Karpas-422 (cell line): ENCODE data around the gene CCL13. TPM values are rescaled to one million over a fixed set of nuclear protein-coding genes. Genes with fewer than 3 reads are reported as not detected.

Source experiments
- DNase-seq: peaks from one replicate; pipeline ENCODE4 v3.0.0-alpha.2; 2015
- H2AFZ ChIP-seq: fragments of 200-600 bp; sonication (generic); 2 replicates; pipeline ENCODE4 v1.6.1; 2014; ENCODE audit warnings: antibody characterized with exemption, low read length, mixed read lengths
- H3K27ac ChIP-seq: fragments of 200-600 bp; sonication (generic); 2 replicates; pipeline ENCODE4 v1.5.1; 2014; ENCODE audit warnings: mild to moderate bottlenecking, low read length, moderate library complexity
- H3K27me3 ChIP-seq: fragments of 200-600 bp; sonication (generic); 2 replicates; pipeline ENCODE4 v1.6.1; 2014; ENCODE audit warnings: low read length, mixed read lengths
- H3K36me3 ChIP-seq: fragments of 200-600 bp; sonication (generic); 2 replicates; pipeline ENCODE4 v1.6.1; 2014; ENCODE audit warnings: low read length, mixed read lengths; ENCODE audit not compliant: insufficient read depth
- H3K4me1 ChIP-seq: fragments of 200-600 bp; sonication (generic); 2 replicates; pipeline ENCODE4 v1.6.1; 2014; ENCODE audit warnings: mild to moderate bottlenecking, low read length, mixed read lengths
- H3K4me2 ChIP-seq: fragments of 200-600 bp; sonication (generic); 2 replicates; pipeline ENCODE4 v1.6.1; 2014; ENCODE audit warnings: low read length, low read depth, mild to moderate bottlenecking; ENCODE audit not compliant: poor library complexity, severe bottlenecking
- H3K4me3 ChIP-seq: fragments of 200-600 bp; sonication (generic); 2 replicates; pipeline ENCODE4 v1.5.1; 2014; ENCODE audit warnings: mild to moderate bottlenecking, antibody characterized with exemption, low read length, mixed read lengths
- H3K79me2 ChIP-seq: fragments of 200-600 bp; sonication (generic); 2 replicates; pipeline ENCODE4 v1.6.1; 2014; ENCODE audit warnings: mild to moderate bottlenecking, low read length, mixed read lengths
- H3K9ac ChIP-seq: fragments of 200-600 bp; sonication (generic); 2 replicates; pipeline ENCODE4 v1.6.0; 2014; ENCODE audit warnings: low read length
- H3K9me2 ChIP-seq: fragments of 200-600 bp; sonication (generic), shearing (Covaris generic); replicated peaks from 2 replicates; pipeline ENCODE4 v1.6.0; 2014; ENCODE audit warnings: mild to moderate bottlenecking, low read length, moderate library complexity; ENCODE audit not compliant: insufficient read depth
- H3K9me3 ChIP-seq: fragments of 300-700, 200-600 bp; sonication (generic); 2 replicates; pipeline ENCODE4 v1.6.1; 2014; ENCODE audit warnings: low read length, mixed read lengths
- H4K20me1 ChIP-seq: fragments of 200-600 bp; sonication (generic); 2 replicates; pipeline ENCODE4 v1.6.1; 2014; ENCODE audit warnings: mild to moderate bottlenecking, antibody characterized with exemption, low read length, low read depth; ENCODE audit not compliant: insufficient read depth
- total RNA-seq: library from RNA; depleted of rRNA; stranded (reverse); fragments of >200 nt; shearing (Covaris generic); gene quantifications from 2 replicates; pipeline ENCODE4 v1.2.3, GENCODE V29; 2014; ENCODE audit warnings: low replicate concordance; rRNA removed

Gene CCL13
- not detected in 2 replicates for total RNA-seq

DNA sequence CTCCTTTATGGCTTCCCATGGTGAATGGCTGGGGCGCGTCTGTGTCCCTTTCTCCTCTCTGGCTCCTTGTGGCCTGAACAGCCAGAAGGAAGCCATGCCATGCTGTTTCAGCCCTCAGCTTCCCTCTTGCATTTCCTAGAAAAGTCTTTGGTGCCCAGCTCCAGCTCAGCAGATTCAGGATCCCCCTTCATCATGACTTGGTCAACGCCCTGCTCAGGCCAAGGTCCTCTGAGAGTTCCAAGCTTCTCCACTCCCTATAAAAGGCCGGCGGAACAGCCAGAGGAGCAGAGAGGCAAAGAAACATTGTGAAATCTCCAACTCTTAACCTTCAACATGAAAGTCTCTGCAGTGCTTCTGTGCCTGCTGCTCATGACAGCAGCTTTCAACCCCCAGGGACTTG is at the start of gene CCL13:
CCL13 (plus strand) TSS at position 287 of the 400 bp plus-strand sequence; CDS start at position 334, 47 bp downstream.
- no peak within 1 kb of the TSS for H3K9ac ChIP-seq
- H3K4me2 ChIP-seq = no peak within 1 kb of the TSS
- no peaks in the 10 kb centered on the region for H3K9me2 ChIP-seq
- H3K79me2 ChIP-seq = no peaks in the 10 kb centered on the region
- H3K27ac ChIP-seq = no peak within 1 kb of the TSS
- no peaks in the 10 kb centered on the region for H3K9me3 ChIP-seq
- no peaks in the 10 kb centered on the region for H3K27me3 ChIP-seq
- DNase-seq = no peak
- H4K20me1 ChIP-seq = no peaks in the 10 kb centered on the region
- no peak within 1 kb of the TSS for H2AFZ ChIP-seq
- H3K4me3 ChIP-seq = no peak within 1 kb of the TSS
- no peaks in the 10 kb centered on the region for H3K36me3 ChIP-seq
- no peaks in the 10 kb centered on the region for H3K4me1 ChIP-seq

DNA sequence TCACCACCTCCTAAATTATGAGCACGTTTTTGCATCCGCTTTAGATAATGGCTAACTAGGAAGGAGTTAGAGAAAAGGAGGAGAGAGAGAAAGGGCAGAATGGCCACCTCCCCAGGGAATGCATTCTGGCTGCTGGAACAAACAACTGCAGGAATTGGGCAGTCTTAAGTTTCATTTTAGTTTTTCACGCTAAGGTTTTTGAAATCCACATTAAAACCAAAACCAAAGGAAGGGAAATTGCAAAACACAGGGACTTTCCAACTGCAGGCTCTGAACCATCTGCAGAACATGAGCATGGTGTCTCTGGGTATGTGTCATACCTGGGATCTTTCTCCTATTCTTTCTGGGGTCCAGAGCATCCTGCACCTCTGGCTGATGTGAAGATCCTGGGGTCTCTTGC is 49.2 kb upstream of the CCL13 start:
- Histone ChIP-seq H3K4me2 (no peak overlapping the region), H3K27ac (no peak overlapping the region), H3K4me3 (no peak overlapping the region), H3K9ac (no peak overlapping the region), H3K4me1 (no peaks in the 10 kb centered on the region), H4K20me1 (no peaks in the 10 kb centered on the region), H3K9me3 (no peaks in the 10 kb centered on the region), H3K36me3 (no peaks in the 10 kb centered on the region), H3K79me2 (no peaks in the 10 kb centered on the region), H3K27me3 (no peaks in the 10 kb centered on the region), H2AFZ (no peak overlapping the region), H3K9me2 (no peaks in the 10 kb centered on the region)
- no peak for DNase-seq

DNA sequence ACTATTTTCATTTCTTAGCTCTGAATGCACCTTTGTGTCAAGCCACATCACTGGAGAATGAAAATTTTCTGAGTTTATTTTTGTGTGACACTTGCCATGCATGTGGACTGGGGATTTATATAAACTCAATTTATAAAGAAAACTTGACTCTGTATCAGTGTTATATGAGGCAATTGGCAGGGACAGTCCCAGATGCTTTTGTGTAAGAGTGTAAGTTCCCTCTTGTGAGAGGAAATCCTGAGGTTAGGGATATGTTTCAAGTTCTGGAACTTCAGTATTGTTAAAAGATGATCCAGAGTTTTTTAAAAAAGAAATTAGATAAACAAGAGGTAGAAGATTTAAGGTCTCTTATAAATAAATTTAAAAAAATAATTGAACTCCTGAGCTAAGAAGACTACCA is 47.9 kb upstream of the CCL13 start:
- no peaks in the 10 kb centered on the region for H3K79me2 ChIP-seq
- H3K36me3 ChIP-seq = no peaks in the 10 kb centered on the region
- H2AFZ ChIP-seq = no peak overlapping the region
- H3K9ac ChIP-seq = no peak overlapping the region
- H3K4me2 ChIP-seq = no peak overlapping the region
- no peaks in the 10 kb centered on the region for H3K9me3 ChIP-seq
- no peaks in the 10 kb centered on the region for H4K20me1 ChIP-seq
- no peak for DNase-seq
- no peaks in the 10 kb centered on the region for H3K4me1 ChIP-seq
- no peak overlapping the region for H3K27ac ChIP-seq
- no peaks in the 10 kb centered on the region for H3K9me2 ChIP-seq
- H3K4me3 ChIP-seq = no peak overlapping the region
- H3K27me3 ChIP-seq = no peaks in the 10 kb centered on the region

DNA sequence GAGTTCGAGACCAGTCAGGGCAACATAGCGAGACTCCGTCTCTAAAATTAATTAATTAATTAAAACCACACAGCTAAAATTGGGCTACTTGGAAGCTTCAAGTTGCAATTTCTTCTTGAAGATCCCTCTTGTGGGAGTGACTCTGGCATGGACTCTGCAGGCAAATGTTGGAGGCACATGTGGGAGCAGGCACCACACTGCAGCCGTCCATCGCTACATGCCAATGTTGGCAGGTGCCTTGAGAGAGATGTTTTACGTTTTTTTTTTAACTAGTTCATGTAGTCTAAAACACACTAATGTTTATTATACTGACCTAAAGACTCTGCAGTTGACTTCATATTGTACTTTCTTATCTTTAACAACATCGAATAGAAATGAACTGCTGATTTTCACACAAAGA is 45.0 kb upstream of the CCL13 start:
- H3K4me2 ChIP-seq = no peak overlapping the region
- no peaks in the 10 kb centered on the region for H3K9me2 ChIP-seq
- no peaks in the 10 kb centered on the region for H3K36me3 ChIP-seq
- no peaks in the 10 kb centered on the region for H3K4me1 ChIP-seq
- no peaks in the 10 kb centered on the region for H3K27me3 ChIP-seq
- H3K4me3 ChIP-seq = no peak overlapping the region
- H3K9me3 ChIP-seq = no peaks in the 10 kb centered on the region
- H2AFZ ChIP-seq = no peak overlapping the region
- no peak overlapping the region for H3K9ac ChIP-seq
- no peaks in the 10 kb centered on the region for H3K79me2 ChIP-seq
- H4K20me1 ChIP-seq = no peaks in the 10 kb centered on the region
- no peak for DNase-seq
- no peak overlapping the region for H3K27ac ChIP-seq

DNA sequence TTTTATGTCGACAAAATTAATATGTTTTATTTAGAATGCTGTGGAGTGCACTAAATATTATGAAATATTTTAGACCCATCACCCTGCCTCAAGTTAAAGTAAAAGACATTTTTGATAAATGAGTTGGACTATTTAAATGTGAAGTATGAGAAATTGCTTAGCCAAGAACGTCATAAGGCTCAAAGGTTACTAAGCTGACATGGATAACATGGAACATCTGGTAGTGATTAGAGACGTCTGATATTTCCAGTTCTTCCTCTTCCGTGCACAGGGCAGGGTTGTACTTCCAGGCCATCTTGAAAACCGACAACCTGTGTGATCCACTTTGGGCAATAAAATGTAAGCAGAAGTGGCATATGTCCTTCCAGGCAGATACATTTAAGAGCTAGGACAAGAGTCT is 44.2 kb upstream of the CCL13 start:
- Histone ChIP-seq H3K36me3 (no peaks in the 10 kb centered on the region), H3K4me2 (no peak overlapping the region), H4K20me1 (no peaks in the 10 kb centered on the region), H3K9me3 (no peaks in the 10 kb centered on the region), H3K9me2 (no peaks in the 10 kb centered on the region), H3K27ac (no peak overlapping the region), H3K4me3 (no peak overlapping the region), H3K4me1 (no peaks in the 10 kb centered on the region), H3K79me2 (no peaks in the 10 kb centered on the region), H3K27me3 (no peaks in the 10 kb centered on the region), H3K9ac (no peak overlapping the region), H2AFZ (no peak overlapping the region)
- DNase-seq = no peak

DNA sequence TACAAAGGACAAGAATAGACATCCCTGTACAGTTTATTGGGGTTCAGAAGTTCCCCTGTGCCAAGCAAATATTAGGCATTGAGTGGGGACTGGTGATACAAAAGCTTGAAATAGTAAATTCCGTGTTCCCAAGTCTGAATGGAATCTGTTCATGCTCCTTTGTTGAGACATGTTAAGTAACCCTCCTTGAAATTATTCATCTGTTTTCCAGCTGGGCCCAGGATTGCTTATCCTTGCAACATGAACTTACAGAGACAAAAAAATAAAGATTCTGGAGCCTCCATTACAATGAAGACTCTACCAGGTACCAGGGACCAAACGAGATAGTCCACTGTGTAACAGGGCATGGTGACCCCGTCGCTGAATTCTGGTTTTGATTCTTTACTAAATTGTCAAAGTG is 43.1 kb upstream of the CCL13 start:
- no peaks in the 10 kb centered on the region for H3K79me2 ChIP-seq
- no peaks in the 10 kb centered on the region for H3K27me3 ChIP-seq
- H2AFZ ChIP-seq = no peak overlapping the region
- no peak overlapping the region for H3K27ac ChIP-seq
- H3K4me3 ChIP-seq = no peak overlapping the region
- no peaks in the 10 kb centered on the region for H4K20me1 ChIP-seq
- no peak for DNase-seq
- H3K36me3 ChIP-seq = no peaks in the 10 kb centered on the region
- H3K4me2 ChIP-seq = no peak overlapping the region
- no peaks in the 10 kb centered on the region for H3K4me1 ChIP-seq
- no peaks in the 10 kb centered on the region for H3K9me2 ChIP-seq
- no peaks in the 10 kb centered on the region for H3K9me3 ChIP-seq
- H3K9ac ChIP-seq = no peak overlapping the region

DNA sequence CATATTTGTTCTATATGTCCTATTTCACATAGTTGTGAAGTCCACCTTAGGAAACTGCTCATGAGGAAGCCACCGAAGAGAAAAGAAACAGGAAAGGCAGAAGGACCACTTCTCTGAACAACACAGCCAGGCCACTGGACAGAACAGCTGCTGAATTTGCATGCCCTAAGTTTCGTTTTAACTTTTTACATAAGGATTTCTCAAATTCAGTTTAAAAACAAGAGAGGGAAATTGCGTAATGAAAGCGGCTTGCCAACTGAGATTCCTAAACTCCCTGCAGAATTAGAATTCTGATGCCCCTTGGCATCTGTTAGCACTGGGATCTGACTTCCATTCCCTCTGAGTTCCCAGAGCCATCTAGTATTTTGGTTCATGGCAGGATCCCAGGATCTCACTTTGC is 42.0 kb upstream of the CCL13 start:
- H3K9me3 ChIP-seq = no peaks in the 10 kb centered on the region
- H3K9ac ChIP-seq = no peak overlapping the region
- H3K4me1 ChIP-seq = no peaks in the 10 kb centered on the region
- H3K27me3 ChIP-seq = no peaks in the 10 kb centered on the region
- no peaks in the 10 kb centered on the region for H3K79me2 ChIP-seq
- H3K36me3 ChIP-seq = no peaks in the 10 kb centered on the region
- no peak overlapping the region for H3K27ac ChIP-seq
- no peaks in the 10 kb centered on the region for H3K9me2 ChIP-seq
- no peak overlapping the region for H3K4me3 ChIP-seq
- no peak for DNase-seq
- no peak overlapping the region for H3K4me2 ChIP-seq
- H2AFZ ChIP-seq = no peak overlapping the region
- no peaks in the 10 kb centered on the region for H4K20me1 ChIP-seq

DNA sequence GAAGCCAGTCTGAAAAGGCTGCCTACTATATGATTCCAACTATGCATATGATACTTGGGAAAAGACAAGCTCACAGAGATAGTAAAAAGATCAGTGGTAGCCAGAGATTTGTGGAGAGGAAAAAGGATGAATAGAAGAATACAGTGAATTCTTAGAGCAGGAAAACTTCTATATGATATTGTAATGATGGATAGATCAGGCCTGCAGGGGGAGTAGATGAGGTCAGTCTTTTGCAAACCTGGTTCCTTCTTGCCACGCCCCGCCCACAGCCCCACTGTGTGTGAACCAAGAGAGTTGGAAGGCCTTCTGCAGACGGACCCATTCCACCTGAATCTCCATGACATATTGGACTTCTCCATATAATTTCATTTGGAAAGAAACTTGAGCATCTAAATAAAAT is 37.8 kb upstream of the CCL13 start:
- H4K20me1 ChIP-seq = no peaks in the 10 kb centered on the region
- H3K9ac ChIP-seq = no peak overlapping the region
- no peak overlapping the region for H3K4me2 ChIP-seq
- H3K27me3 ChIP-seq = no peaks in the 10 kb centered on the region
- no peaks in the 10 kb centered on the region for H3K4me1 ChIP-seq
- no peak overlapping the region for H3K27ac ChIP-seq
- H3K79me2 ChIP-seq = no peaks in the 10 kb centered on the region
- no peak overlapping the region for H2AFZ ChIP-seq
- H3K9me2 ChIP-seq = no peaks in the 10 kb centered on the region
- H3K36me3 ChIP-seq = no peaks in the 10 kb centered on the region
- no peak overlapping the region for H3K4me3 ChIP-seq
- H3K9me3 ChIP-seq = no peaks in the 10 kb centered on the region
- peak; percentile 76 for DNase-seq

DNA sequence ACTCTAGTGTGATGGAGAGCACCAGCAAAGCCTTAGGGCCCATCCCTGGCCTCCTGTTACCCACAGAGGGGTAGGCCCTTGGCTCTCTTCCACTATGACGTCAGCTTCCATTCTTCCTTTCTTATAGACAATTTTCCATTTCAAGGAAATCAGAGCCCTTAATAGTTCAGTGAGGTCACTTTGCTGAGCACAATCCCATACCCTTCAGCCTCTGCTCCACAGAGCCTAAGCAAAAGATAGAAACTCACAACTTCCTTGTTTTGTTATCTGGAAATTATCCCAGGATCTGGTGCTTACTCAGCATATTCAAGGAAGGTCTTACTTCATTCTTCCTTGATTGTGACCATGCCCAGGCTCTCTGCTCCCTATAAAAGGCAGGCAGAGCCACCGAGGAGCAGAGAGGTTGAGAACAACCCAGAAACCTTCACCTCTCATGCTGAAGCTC is 37.2 kb upstream of the CCL13 start, which contains the start of gene CCL8:
CCL8 (plus strand) TSS at position 397 of the 445 bp plus-strand sequence. CDS start 67 bp downstream, outside the sequence.
- no peak within 1 kb of the TSS for H3K4me3 ChIP-seq
- no peak within 1 kb of the TSS for H3K9ac ChIP-seq
- H3K4me2 ChIP-seq = no peak within 1 kb of the TSS
- no peaks in the 10 kb centered on the region for H3K9me2 ChIP-seq
- no peak within 1 kb of the TSS for H2AFZ ChIP-seq
- no peaks in the 10 kb centered on the region for H3K27me3 ChIP-seq
- no peaks in the 10 kb centered on the region for H3K4me1 ChIP-seq
- DNase-seq = no peak
- no peak within 1 kb of the TSS for H3K27ac ChIP-seq
- H3K9me3 ChIP-seq = no peaks in the 10 kb centered on the region
- no peaks in the 10 kb centered on the region for H3K36me3 ChIP-seq
- no peaks in the 10 kb centered on the region for H3K79me2 ChIP-seq
- H4K20me1 ChIP-seq = no peaks in the 10 kb centered on the region
